PC-3 (cell line): ENCODE results near the gene ZBTB7A. TPM values are rescaled to one million over a fixed set of nuclear protein-coding genes. Genes with fewer than 3 reads are reported as not detected.

ENCODE experiments used
- ATAC-seq: fragments of 200-7000 bp; cut with Tn5 transposase; 2 replicates; pipeline ENCODE4 v1.9.1; 2020; ENCODE audit warnings: mild to moderate bottlenecking, moderate library complexity
- BruUV-seq: library from RNA; stranded (reverse); fragments of 400-500 nt; replicated peaks from 2 replicates; lab custom pipeline; 2021; lab: Mats Ljungman, UMichigan
- CTCF ChIA-PET: fragments of 300-600 bp; sonication (Branson Sonifier 250); formaldehyde crosslinking; loops from one replicate; lab custom pipeline; 2022; ENCODE audit warnings: antibody characterized with exemption; lab: Charles Lee
- POLR2A ChIA-PET: fragments of 300-600 bp; sonication (Branson Sonifier 250); formaldehyde crosslinking; loops from one replicate; lab custom pipeline; 2022; ENCODE audit warnings: antibody characterized with exemption; ENCODE audit not compliant: unreplicated experiment; lab: Charles Lee
- DNase-seq: peaks from one replicate; pipeline ENCODE4 v3.0.0-alpha.2; 2015
- H2AFZ ChIP-seq: fragments of 300-600 bp; sonication (generic); 2 replicates; pipeline ENCODE4 v1.6.0; 2016; ENCODE audit warnings: antibody characterized with exemption, low read length
- H3F3A ChIP-seq: fragments of 300-600 bp; sonication (generic); one replicate; pipeline ENCODE4 v1.6.0; 2017; ENCODE audit warnings: antibody characterized with exemption, low read length, control low read depth, mild to moderate bottlenecking; ENCODE audit not compliant: unreplicated experiment
- H3K27ac ChIP-seq: fragments of 300-600 bp; sonication (generic); 2 replicates; pipeline ENCODE4 v1.5.1; 2016; ENCODE audit warnings: mild to moderate bottlenecking, low read length
- H3K27me3 ChIP-seq: fragments of 300-600 bp; sonication (generic); 2 replicates; pipeline ENCODE4 v1.6.1; 2016; ENCODE audit warnings: low read length, mixed read lengths
- H3K36me3 ChIP-seq: fragments of 300-600 bp; sonication (generic); 2 replicates; pipeline ENCODE4 v1.6.1; 2016; ENCODE audit warnings: low read depth, mixed run types, low read length, mixed read lengths
- H3K4me1 ChIP-seq: fragments of 300-600 bp; sonication (generic); 2 replicates; pipeline ENCODE4 v1.5.1; 2016; ENCODE audit warnings: low read length; ENCODE audit not compliant: insufficient read depth
- H3K4me2 ChIP-seq: fragments of 300-600 bp; sonication (generic); 2 replicates; pipeline ENCODE4 v1.6.0; 2016; ENCODE audit warnings: low read length
- H3K4me3 ChIP-seq: fragments of 300-600 bp; sonication (generic); 2 replicates; pipeline ENCODE4 v1.5.1; 2016; ENCODE audit warnings: mild to moderate bottlenecking, low read length, mixed read lengths
- H3K79me2 ChIP-seq: fragments of 300-600 bp; sonication (generic); 2 replicates; pipeline ENCODE4 v1.6.1; 2017; ENCODE audit warnings: low read length, mixed read lengths
- H3K9ac ChIP-seq: fragments of 300-600 bp; sonication (generic); 2 replicates; pipeline ENCODE4 v1.6.0; 2016; ENCODE audit warnings: mild to moderate bottlenecking, low read length
- H3K9me2 ChIP-seq: fragments of 300-600 bp; sonication (generic); replicated peaks from 2 replicates; pipeline ENCODE4 v1.6.1; 2016; ENCODE audit warnings: mixed run types, low read length, mixed read lengths
- H3K9me3 ChIP-seq: fragments of 300-600 bp; sonication (generic); 2 replicates; pipeline ENCODE4 v1.6.1; 2016; ENCODE audit warnings: low read length, mixed read lengths
- H4K20me1 ChIP-seq: fragments of 300-600 bp; sonication (generic); 2 replicates; pipeline ENCODE4 v1.6.1; 2016; ENCODE audit warnings: low read length, mixed read lengths
- CTCF ChIP-seq: fragments of 300-600 bp; sonication (generic); conservative IDR thresholded peaks from 2 replicates; pipeline ENCODE4 v1.5.1; 2017; ENCODE audit warnings: antibody characterized with exemption, low read depth, mild to moderate bottlenecking, low read length
- EZH2 ChIP-seq: fragments of 300-600 bp; sonication (generic); IDR thresholded peaks from one replicate; pipeline ENCODE4 v1.6.1; 2017; ENCODE audit warnings: antibody characterized with exemption, mild to moderate bottlenecking, low read length; ENCODE audit not compliant: unreplicated experiment
- EZH2phosphoT487 ChIP-seq: fragments of 300-600 bp; sonication (generic); IDR thresholded peaks from 2 replicates; pipeline ENCODE4 v1.6.1; 2018; ENCODE audit warnings: mild to moderate bottlenecking, antibody characterized with exemption, low read length, borderline replicate concordance
- intact Hi-C: fragments of 100-400 bp; cut with micrococcal nuclease; formaldehyde crosslinking; loops from 2 replicates; pipeline ENCODE4 v1.9.0; 2023
- total RNA-seq: library from RNA; depleted of rRNA; stranded (reverse); fragments of >200 nt; gene quantifications from 2 replicates; pipeline ENCODE4 v1.2.3, GENCODE V29; 2014

The ZBTB7A gene
- total RNA-seq, 1 experiment from 2014 or later = 16.7 TPM

DNA sequence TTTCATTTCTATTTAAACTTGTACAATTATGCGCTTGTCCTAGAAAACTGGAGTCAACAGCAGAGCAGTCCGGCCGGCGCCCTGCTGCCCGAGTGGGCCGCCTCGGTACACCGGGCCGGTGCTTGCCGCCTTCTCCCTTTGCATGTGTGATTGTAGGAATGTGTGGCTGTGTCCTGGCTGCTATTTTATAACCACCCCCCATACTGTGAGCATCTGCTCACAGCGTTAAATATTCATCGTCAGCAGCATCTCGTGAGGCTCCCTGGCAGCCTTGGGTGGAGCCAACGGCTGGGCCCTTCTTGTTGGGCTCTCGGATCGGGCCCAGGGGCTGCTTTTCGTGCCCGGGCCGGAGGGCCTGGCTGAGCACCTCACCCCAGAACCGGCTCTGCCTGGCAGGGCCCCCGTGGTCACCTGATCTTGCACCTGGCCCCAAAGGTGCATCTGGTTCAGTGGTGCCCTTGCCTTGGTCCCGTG, 48.5 kb downstream of the ZBTB7A start:
- Histone ChIP-seq H3K4me2 (no peak overlapping the region), H3K36me3 (no peaks in the 10 kb centered on the region), H3K27me3 (no peaks in the 10 kb centered on the region), H3K79me2 (peaks cover 22% of the 10 kb centered on the region), H3K4me3 (no peak overlapping the region), H2AFZ (no peak overlapping the region), H3F3A (no peaks in the 10 kb centered on the region), H3K9me2 (no peaks in the 10 kb centered on the region), H3K9me3 (no peaks in the 10 kb centered on the region), H3K27ac (no peak overlapping the region), H4K20me1 (no peaks in the 10 kb centered on the region), H3K9ac (no peak overlapping the region), H3K4me1 (no peaks in the 10 kb centered on the region)
- intact Hi-C loops = no loop called here
- DNase-seq = no peak
- ChIA-PET CTCF (no interaction called here), POLR2A (no interaction called here)
- TF ChIP-seq EZH2 = no peak
- TF ChIP-seq EZH2phosphoT487 = no peak
- no peak for ATAC-seq
- no TSS peak for BruUV-seq

DNA sequence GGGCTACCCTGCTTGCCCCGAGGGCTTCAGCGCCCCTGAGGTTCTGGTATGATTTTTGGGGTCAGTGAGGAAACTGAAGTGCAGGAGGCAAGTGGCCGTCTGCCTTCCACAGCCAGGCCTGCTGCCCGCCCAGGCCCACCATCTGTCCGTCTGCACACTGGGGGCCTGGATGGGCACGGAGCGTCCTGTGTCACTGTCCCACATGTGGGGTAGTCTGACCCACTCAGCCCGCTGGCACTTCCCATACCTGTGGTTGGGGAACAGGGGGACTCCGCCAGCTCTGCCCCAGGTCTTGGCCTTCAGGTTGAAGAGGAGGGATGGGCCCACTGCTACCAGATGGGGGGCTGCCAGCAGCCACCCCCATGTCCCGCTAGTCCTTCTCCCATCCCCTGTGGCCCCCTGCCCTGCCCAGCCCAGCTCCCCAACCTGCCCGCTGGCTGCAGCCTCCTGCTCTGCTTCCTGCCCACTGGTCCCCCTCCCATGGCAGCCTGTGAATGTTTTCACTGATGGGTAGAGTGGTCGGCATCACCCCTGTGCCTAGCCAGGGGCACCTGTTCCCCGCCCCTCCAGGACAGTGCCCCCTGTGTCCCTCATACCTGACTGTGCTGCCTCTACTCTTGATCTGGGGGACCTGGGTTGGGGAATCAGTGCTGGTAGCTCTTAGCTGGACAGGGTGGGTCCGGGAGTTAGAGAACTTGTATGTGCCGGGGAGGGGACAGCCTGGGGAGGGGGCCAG, 49.6 kb downstream of the ZBTB7A start:
- Histone ChIP-seq H2AFZ (no peak overlapping the region), H3K9me2 (no peaks in the 10 kb centered on the region), H3K9me3 (no peaks in the 10 kb centered on the region), H3K27ac (no peak overlapping the region), H3K4me1 (no peaks in the 10 kb centered on the region), H3F3A (no peaks in the 10 kb centered on the region), H3K9ac (no peak overlapping the region), H4K20me1 (no peaks in the 10 kb centered on the region), H3K4me2 (no peak overlapping the region), H3K36me3 (no peaks in the 10 kb centered on the region), H3K4me3 (no peak overlapping the region), H3K79me2 (peaks cover 21% of the 10 kb centered on the region), H3K27me3 (no peaks in the 10 kb centered on the region)
- no peak for DNase-seq
- CTCF ChIA-PET = no interaction called here
- POLR2A ChIA-PET = no interaction called here
- no TSS peak for BruUV-seq
- ATAC-seq = no peak
- intact Hi-C loops = no loop called here
- TF ChIP-seq EZH2 = no peak
- TF ChIP-seq EZH2phosphoT487 = no peak
- no peak for TF ChIP-seq CTCF

DNA sequence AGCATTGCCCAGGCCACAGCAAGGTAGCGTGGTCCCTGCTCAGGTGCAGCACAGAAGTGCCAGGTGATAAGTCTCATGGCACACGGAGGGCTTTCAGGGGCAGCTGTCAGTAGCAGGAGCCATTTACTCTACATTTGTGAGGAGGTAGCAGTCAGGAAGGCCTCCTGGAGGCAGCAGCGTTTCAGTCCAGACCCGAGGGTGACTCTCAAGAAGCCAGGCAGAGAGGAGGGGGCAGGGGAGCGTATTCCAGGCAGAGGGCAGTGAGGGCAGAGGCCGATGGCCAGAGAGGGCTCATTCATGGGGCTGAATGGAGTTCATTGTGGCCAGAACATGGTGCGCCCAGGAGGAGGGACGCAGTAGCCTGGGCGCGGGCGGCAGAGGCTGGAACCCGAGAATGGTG, 50.2 kb downstream of the ZBTB7A start:
- peaks cover 18% of the 10 kb centered on the region for H3K79me2 ChIP-seq
- no peak overlapping the region for H2AFZ ChIP-seq
- TF ChIP-seq CTCF (no peak), EZH2phosphoT487 (no peak), EZH2 (no peak)
- H3K27me3 ChIP-seq = no peaks in the 10 kb centered on the region
- H3K4me1 ChIP-seq = no peaks in the 10 kb centered on the region
- H3F3A ChIP-seq = no peaks in the 10 kb centered on the region
- H3K4me3 ChIP-seq = no peak overlapping the region
- no peaks in the 10 kb centered on the region for H3K9me3 ChIP-seq
- ATAC-seq (no peak), DNase-seq (no peak)
- no peak overlapping the region for H3K4me2 ChIP-seq
- no peak overlapping the region for H3K9ac ChIP-seq
- intact Hi-C loops = no loop called here
- BruUV-seq = no TSS peak
- no peaks in the 10 kb centered on the region for H3K36me3 ChIP-seq
- H3K9me2 ChIP-seq = no peaks in the 10 kb centered on the region
- ChIA-PET POLR2A (no interaction called here), CTCF (no interaction called here)
- H4K20me1 ChIP-seq = no peaks in the 10 kb centered on the region
- H3K27ac ChIP-seq = no peak overlapping the region
